ENCODE results near the gene GGA1.
A peak's percentile ranks its signal among the peaks of the same experiment; 100 is the strongest.

The GGA1 gene

DNA sequence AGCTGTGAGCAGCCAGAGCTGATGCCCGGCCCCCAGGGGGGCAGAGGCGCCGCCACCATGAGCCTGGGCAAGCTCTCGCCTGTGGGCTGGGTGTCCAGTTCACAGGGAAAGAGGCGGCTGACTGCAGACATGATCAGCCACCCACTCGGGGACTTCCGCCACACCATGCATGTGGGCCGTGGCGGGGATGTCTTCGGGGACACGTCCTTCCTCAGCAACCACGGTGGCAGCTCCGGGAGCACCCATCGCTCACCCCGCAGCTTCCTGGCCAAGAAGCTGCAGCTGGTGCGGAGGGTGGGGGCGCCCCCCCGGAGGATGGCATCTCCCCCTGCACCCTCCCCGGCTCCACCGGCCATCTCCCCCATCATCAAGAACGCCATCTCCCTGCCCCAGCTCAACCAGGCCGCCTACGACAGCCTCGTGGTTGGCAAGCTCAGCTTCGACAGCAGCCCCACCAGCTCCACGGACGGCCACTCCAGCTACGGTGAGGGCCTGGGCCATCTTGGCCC lies 42.3 kb upstream of the GGA1 start:
- TF ChIP-seq, protein P1, sequence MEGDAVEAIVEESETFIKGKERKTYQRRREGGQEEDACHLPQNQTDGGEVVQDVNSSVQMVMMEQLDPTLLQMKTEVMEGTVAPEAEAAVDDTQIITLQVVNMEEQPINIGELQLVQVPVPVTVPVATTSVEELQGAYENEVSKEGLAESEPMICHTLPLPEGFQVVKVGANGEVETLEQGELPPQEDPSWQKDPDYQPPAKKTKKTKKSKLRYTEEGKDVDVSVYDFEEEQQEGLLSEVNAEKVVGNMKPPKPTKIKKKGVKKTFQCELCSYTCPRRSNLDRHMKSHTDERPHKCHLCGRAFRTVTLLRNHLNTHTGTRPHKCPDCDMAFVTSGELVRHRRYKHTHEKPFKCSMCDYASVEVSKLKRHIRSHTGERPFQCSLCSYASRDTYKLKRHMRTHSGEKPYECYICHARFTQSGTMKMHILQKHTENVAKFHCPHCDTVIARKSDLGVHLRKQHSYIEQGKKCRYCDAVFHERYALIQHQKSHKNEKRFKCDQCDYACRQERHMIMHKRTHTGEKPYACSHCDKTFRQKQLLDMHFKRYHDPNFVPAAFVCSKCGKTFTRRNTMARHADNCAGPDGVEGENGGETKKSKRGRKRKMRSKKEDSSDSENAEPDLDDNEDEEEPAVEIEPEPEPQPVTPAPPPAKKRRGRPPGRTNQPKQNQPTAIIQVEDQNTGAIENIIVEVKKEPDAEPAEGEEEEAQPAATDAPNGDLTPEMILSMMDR (IDR thresholded peaks at IDR 0.05; ENCODE audit: low read depth, low read length), result no peak
- H3K27ac ChIP-seq, result no peak overlapping the region
- no peak for DNase-seq
- H3K27me3 ChIP-seq (ENCODE audit: insufficient read depth, low read depth, severe bottlenecking), result peaks cover 2% of the 10 kb centered on the region
- 0 out of 2 replicates have a peak, but pooled peaks cover 3% of the 10 kb centered on the region for H3K36me3 ChIP-seq
- H3K9me3 ChIP-seq (ENCODE audit: severe bottlenecking), result no peaks in the 10 kb centered on the region
- no peak overlapping the region for H3K4me3 ChIP-seq (ENCODE audit: low read depth, low read length)

DNA sequence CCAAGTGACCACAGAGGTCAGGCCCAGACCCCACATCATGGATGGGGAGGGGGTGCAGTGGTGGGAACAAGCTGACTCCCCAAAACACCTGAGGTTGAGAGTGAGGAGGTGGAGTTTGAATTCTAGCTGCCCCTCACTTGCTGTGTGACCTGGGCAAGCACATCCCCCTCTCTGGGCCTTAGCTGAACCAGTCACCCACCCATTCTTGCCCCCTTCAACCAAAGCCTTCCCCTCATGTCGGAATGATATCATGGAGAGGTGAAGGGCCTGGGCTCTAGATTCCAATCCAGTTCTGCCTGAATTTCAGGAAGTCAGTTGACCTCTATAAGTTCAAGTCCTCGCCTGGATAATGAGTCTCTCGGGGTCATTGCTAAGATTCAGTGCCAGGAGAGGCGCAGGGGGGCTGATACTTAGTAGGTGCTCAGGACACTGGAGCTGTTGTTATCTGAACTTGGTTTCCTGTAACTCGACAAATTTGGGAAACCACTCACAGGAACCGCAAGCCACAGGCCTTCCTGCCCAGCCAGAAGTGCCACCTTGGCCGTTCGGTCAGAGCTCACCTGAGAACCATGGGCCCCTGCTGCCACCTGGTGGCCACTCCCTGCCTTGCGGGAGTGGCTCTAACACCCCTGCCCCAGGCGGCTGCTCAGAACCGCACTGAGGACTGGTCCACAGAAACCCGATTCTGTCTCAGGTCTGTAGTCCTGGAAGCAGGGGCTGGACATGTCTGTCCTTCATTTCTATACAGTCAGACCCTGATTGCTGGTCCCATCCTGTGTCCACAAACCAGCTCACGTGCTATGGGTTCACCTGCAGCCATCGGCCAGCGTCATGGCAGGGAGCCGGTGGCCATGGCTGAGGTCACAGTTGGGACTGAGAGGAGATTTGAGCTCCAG lies 41.5 kb upstream of the GGA1 start:
- Histone ChIP-seq H3K27me3 (ENCODE audit: insufficient read depth, low read depth, severe bottlenecking) (no peaks in the 10 kb centered on the region), H3K4me3 (ENCODE audit: low read depth, low read length) (no peak overlapping the region), H3K27ac (no peak overlapping the region), H3K36me3 (0 out of 2 replicates have a peak, but pooled peaks cover 3% of the 10 kb centered on the region), H3K9me3 (ENCODE audit: severe bottlenecking) (no peaks in the 10 kb centered on the region)
- TF ChIP-seq, protein P1 (IDR thresholded peaks at IDR 0.05; ENCODE audit: low read depth, low read length), result peak; percentile 97
- DNase-seq, result peak; percentile 79

DNA sequence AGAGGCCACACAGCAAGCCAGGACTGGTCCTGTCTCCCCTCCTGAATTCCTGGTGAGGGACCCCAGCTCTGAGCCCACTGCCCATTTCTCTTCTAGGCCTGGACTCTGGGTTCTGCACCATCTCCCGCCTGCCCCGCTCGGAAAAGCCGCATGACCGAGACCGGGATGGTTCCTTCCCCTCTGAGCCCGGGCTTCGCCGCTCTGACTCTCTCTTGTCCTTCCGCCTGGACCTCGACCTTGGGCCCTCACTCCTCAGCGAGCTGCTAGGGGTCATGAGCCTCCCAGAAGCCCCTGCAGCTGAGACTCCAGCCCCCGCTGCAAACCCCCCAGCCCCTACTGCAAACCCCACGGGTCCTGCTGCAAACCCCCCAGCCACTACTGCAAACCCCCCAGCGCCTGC lies 40.6 kb upstream of the GGA1 start:
- no peak for DNase-seq
- Histone ChIP-seq H3K9me3 (ENCODE audit: severe bottlenecking) (no peaks in the 10 kb centered on the region), H3K4me3 (ENCODE audit: low read depth, low read length) (no peak overlapping the region), H3K27me3 (ENCODE audit: insufficient read depth, low read depth, severe bottlenecking) (no peaks in the 10 kb centered on the region), H3K36me3 (0 out of 2 replicates have a peak, but pooled peaks cover 3% of the 10 kb centered on the region), H3K27ac (no peak overlapping the region)
- TF ChIP-seq, protein P1 (IDR thresholded peaks at IDR 0.05; ENCODE audit: low read depth, low read length), result no peak

DNA sequence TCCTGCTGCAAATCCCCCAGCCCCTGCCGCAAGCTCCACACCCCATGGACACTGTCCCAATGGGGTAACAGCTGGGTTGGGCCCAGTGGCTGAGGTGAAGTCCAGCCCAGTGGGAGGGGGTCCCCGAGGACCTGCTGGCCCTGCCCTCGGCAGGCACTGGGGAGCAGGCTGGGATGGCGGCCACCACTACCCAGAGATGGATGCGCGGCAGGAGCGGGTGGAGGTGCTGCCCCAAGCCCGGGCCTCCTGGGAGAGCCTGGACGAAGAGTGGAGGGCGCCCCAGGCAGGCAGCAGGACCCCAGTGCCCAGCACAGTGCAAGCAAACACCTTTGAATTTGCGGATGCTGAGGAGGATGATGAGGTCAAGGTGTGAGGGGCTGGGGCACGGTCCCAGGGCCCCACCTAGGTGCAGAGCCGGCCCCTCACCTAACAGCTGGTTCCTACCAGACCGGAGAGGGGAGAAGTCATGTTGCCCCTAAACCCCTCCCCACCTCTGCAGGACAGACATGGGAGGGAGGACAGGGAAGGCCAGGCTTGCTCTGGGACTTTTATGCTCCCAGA lies 40.1 kb upstream of the GGA1 start:
- Histone ChIP-seq H3K36me3 (0 out of 2 replicates have a peak, but pooled peaks cover 3% of the 10 kb centered on the region), H3K9me3 (ENCODE audit: severe bottlenecking) (no peaks in the 10 kb centered on the region)
- DNase-seq, result no peak

DNA sequence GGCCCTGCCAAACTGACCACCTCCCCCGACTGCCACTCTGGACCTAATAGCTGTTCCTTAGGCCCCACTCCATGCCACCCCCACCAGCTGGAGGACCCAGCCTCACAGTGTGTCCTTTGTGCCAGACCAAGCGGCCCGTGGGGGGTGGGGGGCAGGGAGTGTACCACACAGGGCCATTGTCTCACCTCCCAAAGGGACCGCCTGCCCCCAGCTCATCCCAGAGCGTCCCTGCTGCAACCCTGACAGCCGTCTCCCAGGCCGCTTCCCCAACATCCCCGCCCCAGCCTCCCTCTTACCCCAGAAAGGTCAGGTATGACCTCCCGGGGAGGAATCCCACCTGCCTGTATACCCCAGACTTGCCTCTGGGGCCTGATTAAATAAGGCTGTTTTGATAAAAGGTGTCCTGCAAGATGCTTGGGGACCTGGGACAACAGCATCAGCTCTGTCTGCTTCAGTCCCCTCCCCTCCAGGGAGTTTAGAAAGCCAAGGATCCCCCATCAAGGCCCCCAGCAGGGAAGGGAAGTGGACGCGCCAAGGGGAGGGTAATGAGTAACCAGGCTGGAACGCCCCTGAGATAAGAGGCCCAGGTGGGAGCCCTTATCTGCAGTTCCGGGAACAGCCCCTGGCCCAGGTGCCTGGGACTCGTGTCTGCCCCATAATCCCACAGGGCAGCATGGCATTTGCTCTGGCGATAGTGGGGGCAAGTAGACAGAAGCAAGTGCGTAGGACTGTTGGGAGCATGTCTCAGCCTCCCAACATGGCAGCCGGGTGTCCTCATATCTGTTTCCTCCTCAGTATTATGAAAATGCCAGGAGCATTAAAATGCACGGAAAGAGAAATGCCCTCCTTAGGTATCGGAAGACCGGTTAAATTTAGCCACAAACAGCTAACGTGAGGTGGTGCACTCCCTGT lies 39.4 kb upstream of the GGA1 start:
- 0 out of 2 replicates have a peak, but pooled peaks cover 3% of the 10 kb centered on the region for H3K36me3 ChIP-seq

More for the DNA sequence above, 40.1 kb upstream of the GGA1 start:
- TF ChIP-seq, protein P1 (IDR thresholded peaks at IDR 0.05; ENCODE audit: low read depth, low read length), result no peak
- H3K27me3 ChIP-seq (ENCODE audit: insufficient read depth, low read depth, severe bottlenecking), result no peaks in the 10 kb centered on the region
- no peak overlapping the region for H3K27ac ChIP-seq
- H3K4me3 ChIP-seq (ENCODE audit: low read depth, low read length), result no peak overlapping the region

More for the DNA sequence above, 39.4 kb upstream of the GGA1 start:
- Histone ChIP-seq H3K27ac (no peak overlapping the region), H3K9me3 (ENCODE audit: severe bottlenecking) (no peaks in the 10 kb centered on the region), H3K4me3 (ENCODE audit: low read depth, low read length) (no peak overlapping the region), H3K27me3 (ENCODE audit: insufficient read depth, low read depth, severe bottlenecking) (no peaks in the 10 kb centered on the region)
- no peak for DNase-seq
- TF ChIP-seq, protein P1 (IDR thresholded peaks at IDR 0.05; ENCODE audit: low read depth, low read length), result no peak

Measured in WERI-Rb-1 (cell line).